HFF-Myc (cell line): Measurements from ENCODE around the gene CCDC167.

Experiments used
- DNase-seq: peaks from one replicate; pipeline ENCODE4 v3.0.0-alpha.2; 2011; ENCODE audit warnings: low read depth; ENCODE audit errors: extremely low read depth
- H3K4me3 ChIP-seq: replicated peaks from 2 replicates; pipeline ENCODE4 v1.5.1; 2011; ENCODE audit warnings: low read depth, mild to moderate bottlenecking, control low read depth, low read length
- TF ChIP-seq, protein P1 (sequence below): IDR thresholded peaks from 2 replicates; pipeline ENCODE4 v1.5.1; 2012; ENCODE audit warnings: mild to moderate bottlenecking, low read depth, low read length, control low read depth; ENCODE audit errors: missing control alignments

Gene CCDC167

DNA sequence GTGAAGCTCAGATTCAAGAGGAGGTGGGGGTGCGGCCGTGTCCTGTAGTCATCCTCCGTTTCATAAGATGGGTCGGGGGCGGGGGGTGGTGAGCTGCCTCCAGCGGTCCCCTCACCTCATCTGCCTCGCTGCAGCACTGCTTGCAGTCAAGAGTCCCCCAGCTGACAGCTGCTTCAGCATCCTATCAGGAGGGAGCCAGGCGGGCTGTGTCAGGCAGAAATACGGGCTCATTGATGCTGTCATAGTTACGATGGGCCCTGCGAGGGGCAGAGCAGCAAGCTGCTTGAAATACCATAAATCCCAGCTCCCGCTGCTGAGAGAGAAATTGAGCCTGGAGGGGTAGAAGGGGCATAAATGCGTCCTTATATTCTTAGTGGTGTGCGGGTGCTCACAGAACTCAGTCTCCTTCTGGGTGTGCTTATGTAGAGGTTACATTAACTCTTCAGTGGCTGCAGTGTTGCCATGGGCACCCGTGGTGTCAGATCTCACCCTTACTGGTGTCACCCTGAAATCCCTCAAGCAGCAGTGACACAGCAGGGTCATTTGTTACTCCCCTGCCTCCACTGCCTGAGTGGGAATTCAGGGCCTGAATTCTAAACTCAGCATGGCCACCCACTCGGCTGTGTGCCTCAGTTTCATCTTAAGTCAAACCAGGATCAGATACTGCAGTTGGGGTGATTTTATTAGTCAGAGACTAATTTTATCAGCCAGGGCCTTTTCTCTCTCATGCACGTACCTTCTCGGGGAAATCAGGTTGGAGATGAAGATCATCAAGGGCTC lies 21.8 kb downstream of the CCDC167 start:
- TF ChIP-seq, protein P1, sequence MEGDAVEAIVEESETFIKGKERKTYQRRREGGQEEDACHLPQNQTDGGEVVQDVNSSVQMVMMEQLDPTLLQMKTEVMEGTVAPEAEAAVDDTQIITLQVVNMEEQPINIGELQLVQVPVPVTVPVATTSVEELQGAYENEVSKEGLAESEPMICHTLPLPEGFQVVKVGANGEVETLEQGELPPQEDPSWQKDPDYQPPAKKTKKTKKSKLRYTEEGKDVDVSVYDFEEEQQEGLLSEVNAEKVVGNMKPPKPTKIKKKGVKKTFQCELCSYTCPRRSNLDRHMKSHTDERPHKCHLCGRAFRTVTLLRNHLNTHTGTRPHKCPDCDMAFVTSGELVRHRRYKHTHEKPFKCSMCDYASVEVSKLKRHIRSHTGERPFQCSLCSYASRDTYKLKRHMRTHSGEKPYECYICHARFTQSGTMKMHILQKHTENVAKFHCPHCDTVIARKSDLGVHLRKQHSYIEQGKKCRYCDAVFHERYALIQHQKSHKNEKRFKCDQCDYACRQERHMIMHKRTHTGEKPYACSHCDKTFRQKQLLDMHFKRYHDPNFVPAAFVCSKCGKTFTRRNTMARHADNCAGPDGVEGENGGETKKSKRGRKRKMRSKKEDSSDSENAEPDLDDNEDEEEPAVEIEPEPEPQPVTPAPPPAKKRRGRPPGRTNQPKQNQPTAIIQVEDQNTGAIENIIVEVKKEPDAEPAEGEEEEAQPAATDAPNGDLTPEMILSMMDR, result no peak
- H3K4me3 ChIP-seq, result no peak overlapping the region
- no peak for DNase-seq

- no peak for DNase-seq
- no peak overlapping the region for H3K4me3 ChIP-seq
- TF ChIP-seq, protein P1, result no peak
These were observed 22.5 kb downstream of the CCDC167 start for GRCh38 chr6:37477191-37477590.

DNA sequence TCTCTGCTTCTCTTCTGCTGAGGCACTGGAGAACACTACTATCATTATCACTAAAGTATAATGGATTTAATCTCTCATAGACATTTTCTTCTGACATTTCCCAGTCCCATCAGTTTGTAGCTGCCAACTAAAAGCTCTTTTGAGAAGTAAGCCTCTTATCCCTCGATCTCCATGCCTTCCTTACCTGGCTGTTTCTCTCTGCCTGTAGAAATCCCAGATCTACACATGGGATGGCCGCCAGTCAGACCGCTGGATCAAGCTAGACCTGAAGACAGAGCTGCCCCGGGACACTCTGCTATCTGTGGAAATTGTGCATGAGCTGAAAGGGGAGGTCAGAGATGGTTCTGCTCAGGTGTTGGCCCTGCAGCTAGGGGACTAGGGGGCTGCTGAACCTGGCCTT lies 25.4 kb downstream of the CCDC167 start:
- no peak overlapping the region for H3K4me3 ChIP-seq
- TF ChIP-seq, protein P1, result no peak

GRCh38 chr6:37473364-37474095 lies 26.2 kb downstream of the CCDC167 start:
- DNase-seq, result no peak
- TF ChIP-seq, protein P1, result no peak
- H3K4me3 ChIP-seq, result no peak overlapping the region

More for the DNA sequence above, 25.4 kb downstream of the CCDC167 start:
- no peak for DNase-seq

DNA sequence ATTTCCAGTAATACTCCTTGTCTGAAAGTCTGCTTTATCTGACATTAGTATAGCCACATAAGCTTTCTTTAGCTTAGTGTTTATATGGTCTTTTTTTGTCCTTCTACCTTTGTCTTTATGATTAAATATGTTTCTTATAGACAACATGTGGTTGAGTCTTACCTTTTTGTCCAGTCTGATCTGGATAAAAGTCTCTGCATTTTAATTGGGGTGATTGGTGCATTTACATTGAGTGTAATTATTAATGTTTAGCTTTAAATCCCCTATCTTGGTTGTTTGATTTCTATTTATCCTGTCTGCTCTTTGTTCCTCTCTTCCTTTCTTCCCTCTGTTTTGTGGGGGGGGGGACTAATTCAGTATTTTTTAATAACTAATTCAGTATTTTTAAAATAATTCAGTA lies 32.0 kb downstream of the CCDC167 start:
- TF ChIP-seq, protein P1, result no peak
- H3K4me3 ChIP-seq, result no peak overlapping the region
- no peak for DNase-seq

GRCh38 chr6:37463110-37463509 lies 36.6 kb downstream of the CCDC167 start:
- H3K4me3 ChIP-seq, result no peak overlapping the region
- TF ChIP-seq, protein P1, result no peak
- no peak for DNase-seq
